Measurements from ENCODE around the gene WWC2.

Gene WWC2

DNA sequence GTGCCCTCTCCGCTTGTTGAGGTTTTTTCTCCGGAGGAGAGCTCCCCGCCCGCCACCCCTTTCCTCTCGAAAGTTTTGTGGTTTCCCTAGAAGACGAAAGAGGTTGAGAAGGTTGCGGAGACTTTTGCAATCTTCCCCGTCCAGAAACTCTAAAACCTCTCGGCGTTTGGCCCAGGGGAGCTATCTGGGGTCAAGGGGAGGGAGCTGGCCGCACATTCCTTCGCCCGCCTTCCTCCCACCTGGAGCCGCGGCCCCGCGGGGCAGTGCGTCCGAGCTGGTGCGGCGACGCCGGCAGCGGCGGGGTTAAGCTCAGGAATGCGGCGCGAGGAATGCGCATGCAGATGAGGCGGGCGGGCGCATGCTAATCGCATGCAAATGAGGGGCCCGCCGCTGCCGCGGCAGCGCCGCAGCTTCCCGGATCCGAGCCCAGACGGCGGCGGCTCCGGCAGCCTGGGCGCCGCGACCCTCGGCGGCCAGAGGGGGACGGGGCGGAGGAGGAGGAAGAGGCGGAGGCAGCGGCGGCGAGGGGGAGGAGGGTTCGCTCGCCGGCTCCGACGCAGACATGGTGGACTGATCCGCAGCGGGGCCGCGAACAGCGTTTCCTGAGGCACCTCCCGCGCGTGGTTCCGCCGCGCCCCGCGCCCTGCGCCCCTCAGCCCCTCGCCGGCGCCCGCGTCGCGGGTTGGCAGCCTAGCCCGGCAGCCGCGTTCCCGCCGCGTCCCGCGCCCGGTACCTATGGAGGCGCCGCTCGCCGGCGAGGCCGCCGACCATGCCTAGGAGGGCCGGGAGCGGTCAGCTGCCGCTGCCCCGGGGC lies at the start of gene WWC2:
Gene WWC2 (plus strand): TSS at position 535 of the 814 bp plus-strand sequence. CDS start 235 bp downstream, at position 770.
- peak; percentile 33 to 53 for DNase-seq (ENCODE audit: low read depth in 2 of 2)

DNA sequence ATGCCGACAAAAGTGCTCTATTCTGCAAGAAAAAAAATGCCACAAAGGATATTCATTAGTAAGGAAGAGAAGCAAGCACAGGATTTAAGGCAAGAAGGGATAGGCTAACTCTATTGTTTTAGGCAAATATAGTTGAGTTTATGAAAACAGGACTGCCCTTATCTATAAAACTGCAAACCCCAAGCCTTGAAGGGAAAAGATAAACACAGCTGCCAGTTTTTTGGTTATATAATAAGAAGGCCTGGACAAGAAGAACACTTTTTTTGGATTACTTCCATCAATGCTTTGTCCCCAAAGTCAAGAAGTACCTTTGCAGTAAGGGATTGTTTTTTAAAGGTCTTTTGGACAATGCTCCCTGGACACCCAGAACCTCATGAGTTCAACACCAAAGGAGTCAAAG lies 45.4 kb upstream of the WWC2 start:
- DNase-seq (ENCODE audit: low read depth in 2 of 2) = no peak

- DNase-seq (ENCODE audit: low read depth in 2 of 2) = no peak
These were observed 41.8 kb upstream of the WWC2 start for GRCh38 chr4:183057255-183057654.

DNA sequence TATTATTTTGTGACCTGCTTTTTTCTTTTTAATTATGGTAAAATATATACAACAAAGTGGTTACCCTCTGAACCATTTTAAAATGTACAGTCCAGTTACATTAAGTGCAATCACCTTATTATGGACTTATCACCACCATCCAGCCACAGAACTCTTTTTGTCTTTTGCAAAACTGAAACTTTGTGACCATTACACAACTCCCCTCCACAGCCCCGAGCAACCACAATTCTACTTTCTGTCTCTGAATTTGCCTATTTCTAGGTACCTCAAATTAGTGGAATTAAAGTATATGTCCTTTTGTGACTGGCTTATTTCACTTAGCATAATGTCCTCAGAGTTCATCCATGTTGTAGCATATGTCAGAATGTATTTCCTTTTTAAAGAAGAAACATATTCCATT lies 39.3 kb upstream of the WWC2 start:
- no peak for DNase-seq (ENCODE audit: low read depth in 2 of 2)

GRCh38 chr4:183068502-183068901 lies 30.6 kb upstream of the WWC2 start:
- no peak for DNase-seq (ENCODE audit: low read depth in 2 of 2)

DNA sequence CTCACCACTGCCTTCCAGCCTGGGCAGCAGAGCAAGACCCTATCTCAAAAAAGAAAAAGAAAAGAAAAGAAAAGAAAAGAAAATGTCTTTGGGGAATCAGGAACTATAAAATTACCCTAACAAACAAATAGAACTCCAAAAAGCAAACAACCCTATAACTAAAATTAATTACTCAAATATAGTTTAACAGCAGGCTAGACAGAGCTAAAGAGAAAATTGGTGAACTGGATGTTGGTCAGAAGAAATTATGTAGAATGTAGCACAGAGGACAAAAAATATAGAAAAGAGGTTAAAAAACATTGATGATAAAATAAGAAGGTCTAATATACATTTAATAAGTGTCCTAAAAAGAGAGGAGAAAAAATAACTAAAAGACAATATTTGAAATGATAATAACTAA lies 27.8 kb upstream of the WWC2 start:
- no peak for DNase-seq (ENCODE audit: low read depth in 2 of 2)

DNA sequence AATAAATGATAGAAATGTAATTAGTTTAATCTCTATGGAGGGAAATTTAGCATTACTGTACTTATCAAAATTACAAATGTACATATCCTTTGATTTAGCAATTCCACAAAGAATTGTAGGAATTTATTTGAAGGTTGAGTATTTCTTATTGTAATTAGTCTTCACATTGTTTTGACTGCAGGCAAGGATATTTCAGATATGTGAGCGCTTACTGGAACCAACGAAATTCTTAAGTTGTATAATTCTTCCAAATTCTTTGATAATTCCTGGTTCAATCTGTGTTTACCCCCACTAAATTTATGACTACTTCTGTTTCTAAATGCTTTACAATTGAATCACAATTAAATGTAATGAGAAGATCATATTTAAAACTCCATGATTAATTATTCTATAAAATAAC lies 26.9 kb upstream of the WWC2 start:
- no peak for DNase-seq (ENCODE audit: low read depth in 2 of 2)

DNA sequence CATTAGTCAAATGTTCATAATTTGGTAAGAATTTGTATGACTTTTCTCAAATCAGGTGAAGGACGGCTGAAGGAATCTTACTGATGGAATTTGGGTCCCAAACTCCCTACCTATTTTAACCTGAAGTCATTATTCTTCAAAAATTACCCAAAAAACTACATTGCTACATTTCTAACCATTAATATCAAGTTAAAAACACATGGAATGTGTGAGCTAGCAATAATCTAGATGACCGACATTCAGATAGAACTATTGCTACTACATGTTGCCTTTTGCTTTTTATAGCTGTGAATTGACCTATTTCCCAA lies 25.3 kb upstream of the WWC2 start:
- no peak for DNase-seq (ENCODE audit: low read depth in 2 of 2)

DNA sequence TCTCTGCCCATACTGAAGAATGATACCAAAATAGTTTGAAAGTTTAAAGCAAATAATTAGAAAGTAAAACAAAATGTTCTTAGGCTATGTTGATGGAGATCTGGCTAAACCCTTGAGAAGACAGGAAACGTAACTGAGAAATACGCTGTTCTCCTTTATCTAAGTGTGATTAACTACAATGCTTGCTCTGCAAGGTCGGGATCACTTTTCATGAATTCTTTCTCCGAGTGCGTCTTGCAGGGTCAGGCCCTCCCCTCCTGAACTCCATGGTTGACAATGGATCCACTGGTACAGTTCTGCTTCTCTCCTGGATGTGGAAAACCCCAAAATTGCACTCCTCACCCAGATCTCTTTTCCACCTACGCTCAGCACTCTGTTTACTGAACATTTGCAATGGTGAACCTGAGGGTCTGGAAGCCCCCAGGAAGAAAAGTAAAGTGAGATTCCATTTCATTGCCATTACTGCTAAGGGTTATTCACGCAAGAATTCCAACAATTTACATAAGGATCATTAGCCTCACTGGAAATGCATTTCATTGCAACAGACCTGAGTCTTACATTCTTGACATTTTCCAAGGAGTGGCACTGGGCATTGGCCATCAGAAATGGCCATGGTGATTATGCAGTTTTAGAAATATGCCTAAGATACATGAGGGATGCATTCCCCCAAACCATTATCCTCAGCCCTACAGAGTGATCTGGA lies 24.6 kb upstream of the WWC2 start:
- DNase-seq (ENCODE audit: low read depth in 2 of 2) = no peak

GRCh38 chr4:183078634-183079033 lies 20.4 kb upstream of the WWC2 start:
- no peak for DNase-seq (ENCODE audit: low read depth in 2 of 2)

DNA sequence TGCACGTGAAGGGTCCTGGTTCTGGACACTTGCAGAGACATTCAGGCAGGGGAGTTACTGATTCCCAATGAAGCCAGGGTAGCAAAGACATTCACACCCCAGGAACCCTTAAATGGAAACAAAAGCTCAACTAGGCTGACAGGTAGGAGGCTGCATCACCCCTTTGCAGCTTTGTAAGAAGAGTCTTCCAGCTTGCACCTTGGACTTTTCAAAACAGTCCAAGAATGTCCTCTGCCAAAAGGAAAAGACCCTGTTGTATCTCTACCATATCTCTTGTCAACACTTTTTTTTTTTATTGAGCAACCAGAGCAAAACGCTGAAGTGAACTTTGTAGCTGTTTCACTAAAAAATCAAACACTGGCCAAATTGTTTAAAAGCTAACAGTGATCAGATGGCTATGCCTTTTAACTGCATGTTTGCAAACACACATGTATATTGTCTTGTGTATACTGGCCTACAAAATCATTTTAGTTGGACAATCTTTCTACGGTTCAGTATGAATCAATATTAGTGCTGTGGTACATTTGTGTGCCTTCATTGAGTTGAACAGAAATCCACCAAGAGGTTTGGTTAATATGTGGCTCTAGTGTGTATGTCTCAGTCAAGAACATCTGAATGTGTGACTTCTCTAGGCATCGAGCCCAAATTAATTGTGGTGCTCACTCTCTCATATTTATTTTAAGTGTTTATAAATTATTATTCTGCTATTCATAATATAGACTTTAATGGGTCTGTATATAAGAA lies 18.5 kb upstream of the WWC2 start:
- no peak for DNase-seq (ENCODE audit: low read depth in 2 of 2)

DNA sequence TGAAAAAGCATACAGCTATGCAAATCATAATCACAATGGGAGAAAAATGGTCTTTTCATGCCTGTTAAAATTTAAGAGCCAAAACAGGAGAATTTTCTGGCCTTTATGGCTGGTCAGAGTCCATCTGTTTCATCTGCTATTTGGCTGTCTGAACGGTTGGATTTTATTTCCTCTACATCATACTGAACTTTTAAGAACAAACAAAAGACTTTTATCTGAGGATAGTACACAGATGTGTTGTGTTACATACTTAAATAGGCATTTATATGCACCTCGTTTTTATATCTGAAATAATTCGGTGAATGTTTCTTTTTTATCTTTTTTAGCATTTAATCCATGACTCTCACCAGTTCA lies 18.0 kb upstream of the WWC2 start:
- DNase-seq (ENCODE audit: low read depth in 2 of 2) = no peak

GRCh38 chr4:183082053-183082452 lies 17.0 kb upstream of the WWC2 start:
- DNase-seq (ENCODE audit: low read depth in 2 of 2) = no peak

DNA sequence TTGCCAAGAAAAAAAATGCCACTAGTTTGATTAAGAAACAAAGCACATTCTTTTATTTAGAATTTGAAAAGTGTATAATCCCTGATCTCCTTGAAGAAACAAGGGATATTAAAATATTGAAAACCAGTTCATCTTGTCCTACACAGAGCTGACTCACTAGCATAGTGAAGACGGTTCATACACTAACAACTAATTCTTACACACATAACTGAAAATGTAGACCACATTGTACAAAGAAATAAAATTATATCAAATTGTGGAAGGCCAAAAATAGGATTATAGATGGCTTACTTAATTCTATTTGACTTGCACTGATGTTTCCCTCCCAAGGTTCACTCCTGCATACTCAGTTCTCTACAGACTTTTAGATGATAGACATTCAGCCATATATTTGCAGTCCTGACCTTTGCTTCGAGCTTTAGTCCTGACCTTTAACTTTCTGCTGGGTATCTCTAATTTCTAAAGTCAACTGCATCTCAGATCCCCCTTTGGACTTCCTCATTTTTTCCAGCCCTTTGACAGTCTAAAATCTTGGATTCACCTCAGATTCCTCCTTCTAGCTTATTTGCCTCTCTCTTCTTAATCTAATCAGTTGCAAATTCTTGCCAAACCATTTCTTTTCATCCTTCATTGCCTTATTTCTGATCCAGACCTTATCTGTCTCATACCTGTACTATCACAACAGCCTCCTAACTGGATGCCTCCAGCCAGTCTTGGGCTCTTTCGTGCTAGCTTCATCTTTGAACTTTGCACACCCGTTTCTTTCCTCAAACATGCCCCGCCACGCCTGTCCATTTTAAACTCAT lies 4.5 kb upstream of the WWC2 start:
- no peak for DNase-seq (ENCODE audit: low read depth in 2 of 2)

GRCh38 chr4:183095199-183095512 lies 3.9 kb upstream of the WWC2 start:
- no peak for DNase-seq (ENCODE audit: low read depth in 2 of 2)

DNA sequence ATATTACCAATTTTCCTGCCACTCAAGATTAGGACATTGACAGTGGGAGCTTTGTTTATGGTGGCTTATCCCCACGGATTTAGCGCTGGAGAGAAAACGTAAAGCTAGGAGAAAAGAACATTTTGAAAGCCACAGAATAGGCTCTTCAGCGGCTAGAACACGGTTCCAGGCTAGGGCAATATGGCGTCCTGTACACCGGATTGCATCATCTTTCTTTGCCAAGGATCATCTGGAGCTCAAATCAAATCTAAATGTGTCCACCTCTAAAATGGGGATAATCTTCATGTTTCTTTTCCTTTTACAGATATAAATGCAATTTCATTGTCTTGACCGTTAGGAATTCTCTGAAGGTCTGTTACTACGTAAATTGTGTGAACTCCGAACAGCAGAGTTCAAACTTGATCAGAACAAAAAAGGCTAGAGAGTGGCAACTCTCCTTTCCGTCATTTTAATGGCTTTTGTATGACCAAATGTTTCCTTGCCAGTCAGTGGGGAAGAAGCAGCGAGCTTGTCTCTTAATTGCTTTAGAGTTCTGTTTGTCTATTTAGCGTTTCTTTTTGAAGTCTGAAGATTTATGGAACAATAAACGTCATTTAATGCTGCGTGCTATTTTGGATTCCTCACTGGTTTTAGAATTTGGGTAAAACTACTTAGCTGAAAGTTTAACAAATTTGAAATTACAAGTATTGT lies 2.6 kb upstream of the WWC2 start:
- DNase-seq (ENCODE audit: low read depth in 2 of 2) = no peak

GRCh38 chr4:183097231-183098018 lies 1.6 kb upstream of the WWC2 start:
- DNase-seq (ENCODE audit: low read depth in 2 of 2) = no peak

GRCh38 chr4:183098019-183098722 lies 886 bp upstream of the WWC2 start:
- DNase-seq (ENCODE audit: low read depth in 2 of 2) = no peak

DNA sequence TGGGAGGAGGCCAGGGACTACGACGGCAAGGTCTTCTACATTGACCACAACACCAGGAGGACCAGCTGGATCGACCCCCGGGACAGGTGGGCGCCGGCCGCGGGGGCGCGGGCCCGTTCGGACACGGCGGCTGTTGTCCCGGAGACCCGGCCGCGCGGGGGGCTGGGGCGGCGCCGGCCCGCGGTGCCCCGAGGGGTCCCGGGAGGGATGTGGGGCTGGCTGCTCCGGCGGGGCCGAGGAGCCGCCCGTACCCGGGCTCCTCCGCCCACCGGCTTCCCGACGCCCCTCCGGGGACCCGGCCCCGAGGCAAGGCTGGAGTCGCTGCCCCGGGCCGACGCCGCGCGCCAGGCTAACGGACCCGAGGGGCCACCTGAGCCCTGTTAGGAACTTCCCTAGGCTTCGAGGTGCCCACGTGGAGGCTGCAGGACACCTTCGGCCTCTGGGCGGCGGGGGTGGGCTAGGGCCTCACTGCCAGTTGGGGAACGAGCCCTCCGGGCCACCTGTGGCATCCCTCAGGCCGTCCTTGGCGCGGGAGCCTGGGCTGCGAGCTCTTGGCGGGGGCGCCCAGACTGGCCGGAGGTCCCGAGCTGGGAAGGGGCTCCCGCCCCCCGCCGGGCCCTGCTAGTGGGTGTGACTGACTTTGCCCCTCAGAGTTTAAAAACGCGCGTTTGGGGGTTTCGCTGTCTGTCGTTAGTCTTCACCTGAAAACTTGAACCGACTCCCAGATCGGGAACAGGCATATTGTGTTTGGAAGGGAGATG lies 660 bp downstream of the WWC2 start:
- no peak for DNase-seq (ENCODE audit: low read depth in 2 of 2)

DNA sequence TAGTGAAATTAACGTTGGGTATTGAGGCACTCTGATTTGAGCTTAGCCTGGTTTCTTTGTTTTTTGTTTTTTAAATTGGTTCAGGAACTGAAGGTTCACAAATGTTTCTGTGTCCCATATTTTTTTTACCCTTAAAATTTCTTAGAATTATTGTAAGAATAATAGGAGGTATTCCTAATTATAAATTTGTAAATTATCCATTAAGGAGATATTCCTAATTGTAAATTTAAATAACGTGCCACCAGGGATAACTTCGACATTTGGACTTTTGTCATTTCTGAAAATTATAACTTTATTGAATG lies 1.2 kb downstream of the WWC2 start:
- DNase-seq (ENCODE audit: low read depth in 2 of 2) = no peak
